Testis (tissue), 2 donors: ENCODE data around the gene EPHB4.

Experiments
- POLR2A ChIP-seq: fragments of 450-650 bp; IDR thresholded peaks from one replicate; pipeline ENCODE4 v1.6.1; 2017; ENCODE audit warnings: antibody characterized with exemption, mild to moderate bottlenecking, moderate library complexity
- TF ChIP-seq, protein P1 (sequence below), 3 experiments: fragments of 450-650 bp in 2 of 3; fragments of 200-600 bp in 1 of 3; sonication (generic) in 1 of 3; IDR thresholded peaks; one replicate each; pipeline ENCODE4 v1.5.1; 2016 to 2019; ENCODE audit warnings: antibody characterized with exemption in 3 of 3, mild to moderate bottlenecking in 2 of 3, moderate library complexity in 1 of 3

- TF ChIP-seq, protein P1, sequence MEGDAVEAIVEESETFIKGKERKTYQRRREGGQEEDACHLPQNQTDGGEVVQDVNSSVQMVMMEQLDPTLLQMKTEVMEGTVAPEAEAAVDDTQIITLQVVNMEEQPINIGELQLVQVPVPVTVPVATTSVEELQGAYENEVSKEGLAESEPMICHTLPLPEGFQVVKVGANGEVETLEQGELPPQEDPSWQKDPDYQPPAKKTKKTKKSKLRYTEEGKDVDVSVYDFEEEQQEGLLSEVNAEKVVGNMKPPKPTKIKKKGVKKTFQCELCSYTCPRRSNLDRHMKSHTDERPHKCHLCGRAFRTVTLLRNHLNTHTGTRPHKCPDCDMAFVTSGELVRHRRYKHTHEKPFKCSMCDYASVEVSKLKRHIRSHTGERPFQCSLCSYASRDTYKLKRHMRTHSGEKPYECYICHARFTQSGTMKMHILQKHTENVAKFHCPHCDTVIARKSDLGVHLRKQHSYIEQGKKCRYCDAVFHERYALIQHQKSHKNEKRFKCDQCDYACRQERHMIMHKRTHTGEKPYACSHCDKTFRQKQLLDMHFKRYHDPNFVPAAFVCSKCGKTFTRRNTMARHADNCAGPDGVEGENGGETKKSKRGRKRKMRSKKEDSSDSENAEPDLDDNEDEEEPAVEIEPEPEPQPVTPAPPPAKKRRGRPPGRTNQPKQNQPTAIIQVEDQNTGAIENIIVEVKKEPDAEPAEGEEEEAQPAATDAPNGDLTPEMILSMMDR (IDR thresholded peaks at IDR 0.05) = no peak
- no peak for TF ChIP-seq POLR2A
These were observed 46.4 kb upstream of the EPHB4 start for GRCh38 chr7:100873599-100874299.
